Ishikawa (cell line): Measurements from ENCODE around the gene HIC1.

Source experiments
- CEBPB ChIP-seq: IDR thresholded peaks from 2 replicates; pipeline ENCODE4 v1.6.1; 2012
- TAF1 ChIP-seq: IDR thresholded peaks from 2 replicates; pipeline ENCODE4 v1.6.1; 2012; ENCODE audit warnings: low read depth, mild to moderate bottlenecking
- TF ChIP-seq, protein P1 (sequence below): IDR thresholded peaks from 2 replicates; pipeline ENCODE4 v1.6.1; 2012

DNA sequence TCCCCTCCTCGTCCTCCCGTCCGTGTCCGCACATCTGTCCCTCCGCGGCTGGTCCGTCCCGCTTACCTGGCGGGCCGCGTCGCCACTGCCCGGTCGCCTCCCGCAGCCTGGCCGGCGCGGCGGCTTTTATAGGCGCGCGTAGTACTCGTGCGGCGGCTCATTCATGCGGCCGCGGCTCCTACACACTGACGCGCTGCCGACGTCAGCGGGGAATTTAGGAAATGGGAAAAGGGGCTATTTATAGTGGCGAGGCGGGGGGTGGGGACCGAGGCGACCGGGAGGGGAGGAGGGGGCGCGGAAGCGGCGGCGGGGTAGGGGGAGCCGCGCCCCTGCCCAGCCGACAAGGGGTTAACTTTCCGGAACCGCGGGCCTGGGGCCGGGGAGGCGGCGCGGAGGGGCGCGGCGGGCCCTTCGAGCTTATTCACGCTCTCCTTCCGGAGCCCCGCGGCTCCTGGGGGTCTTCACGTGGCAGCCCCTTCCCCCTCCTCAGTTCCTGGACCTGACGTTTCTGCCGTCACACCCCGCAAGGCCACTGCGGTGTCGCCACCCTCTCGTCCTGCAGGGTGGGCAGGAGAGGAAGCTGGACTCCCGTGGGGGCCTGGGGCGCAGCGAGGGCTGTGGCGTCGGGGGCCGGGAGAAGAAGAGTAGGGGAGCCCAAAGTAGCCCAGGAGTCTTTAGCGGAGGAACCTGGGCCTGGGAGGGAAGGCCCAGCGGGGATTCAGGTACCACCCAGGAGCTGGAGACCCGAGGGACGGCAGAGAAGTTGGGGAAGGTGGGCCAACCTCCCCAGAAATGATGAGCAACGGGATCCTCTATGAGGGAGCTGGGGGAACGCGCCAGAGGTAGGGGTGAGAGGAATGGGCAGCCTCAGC lies 3.6 kb upstream of the HIC1 start:
- TF ChIP-seq, protein P1, sequence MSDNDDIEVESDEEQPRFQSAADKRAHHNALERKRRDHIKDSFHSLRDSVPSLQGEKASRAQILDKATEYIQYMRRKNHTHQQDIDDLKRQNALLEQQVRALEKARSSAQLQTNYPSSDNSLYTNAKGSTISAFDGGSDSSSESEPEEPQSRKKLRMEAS, result no peak; the same call in 1 of the 2 replicates
- TF ChIP-seq CEBPB (no peak), TAF1 (no peak)
